Fibroblast of mammary gland (primary cell): Measurements from ENCODE around the gene INHBB.

Experiments used
- DNase-seq: peaks from one replicate; pipeline ENCODE4 v3.0.0-alpha.2; 2010; ENCODE audit warnings: low read depth
- H3K4me3 ChIP-seq: 2 replicates; pipeline ENCODE4 v1.5.1; 2011; ENCODE audit warnings: low read depth, mild to moderate bottlenecking, low read length, moderate library complexity; ENCODE audit not compliant: control insufficient read depth
- CTCF ChIP-seq: conservative IDR thresholded peaks from 2 replicates; pipeline ENCODE4 v1.5.1; 2011; ENCODE audit warnings: low read depth, low read length, inconsistent platforms; ENCODE audit not compliant: control insufficient read depth, insufficient read depth

Gene INHBB

GRCh38 chr2:120376679-120377640, 31.0 kb downstream of the INHBB start:
- no peak for DNase-seq
- TF ChIP-seq CTCF = no peak
- no peak overlapping the region for H3K4me3 ChIP-seq

GRCh38 chr2:120378605-120379004, 32.7 kb downstream of the INHBB start:
- TF ChIP-seq CTCF = no peak
- no peak overlapping the region for H3K4me3 ChIP-seq
- no peak for DNase-seq

GRCh38 chr2:120379916-120380893, 34.3 kb downstream of the INHBB start:
- no peak for DNase-seq
- no peak for TF ChIP-seq CTCF
- no peak overlapping the region for H3K4me3 ChIP-seq

GRCh38 chr2:120381192-120381591, 35.3 kb downstream of the INHBB start:
- H3K4me3 ChIP-seq = no peak overlapping the region
- no peak for TF ChIP-seq CTCF

GRCh38 chr2:120381661-120382060, 35.7 kb downstream of the INHBB start:
- TF ChIP-seq CTCF = no peak
- DNase-seq = no peak
- H3K4me3 ChIP-seq = no peak overlapping the region

More at GRCh38 chr2:120381192-120381591, 35.3 kb downstream of the INHBB start:
- DNase-seq = no peak

- TF ChIP-seq CTCF = no peak
- no peak overlapping the region for H3K4me3 ChIP-seq
- no peak for DNase-seq
Measured at GRCh38 chr2:120382541-120383144, 36.7 kb downstream of the INHBB start.
